Fibroblast of peridontal ligament (primary cell): ENCODE data around the gene PIR.

ENCODE experiments used
- DNase-seq: peaks from one replicate; pipeline ENCODE4 v3.0.0-alpha.2; 2010; ENCODE audit errors: extremely low read depth

Gene PIR

GRCh38 chrX:15493118-15493962, at the start of gene PIR:
TSS of gene PIR (minus strand) at chrX:15493333. CDS start at chrX:15491257, 2,076 bp downstream.
- DNase-seq, result peak; percentile 70

GRCh38 chrX:15530318-15530717, 37.2 kb upstream of the PIR start:
- DNase-seq, result no peak

- no peak for DNase-seq
Observed at GRCh38 chrX:15529165-15529564, 36.0 kb upstream of the PIR start.

GRCh38 chrX:15525664-15526416, 32.7 kb upstream of the PIR start:
- no peak for DNase-seq

GRCh38 chrX:15524417-15524816, 31.3 kb upstream of the PIR start:
- peak; percentile 3 for DNase-seq

GRCh38 chrX:15523088-15523487, 30.0 kb upstream of the PIR start:
- DNase-seq, result no peak

GRCh38 chrX:15522464-15522863, 29.3 kb upstream of the PIR start:
- no peak for DNase-seq

- DNase-seq, result no peak
Observed at GRCh38 chrX:15515931-15516330, 22.8 kb upstream of the PIR start.

- no peak for DNase-seq
Observed at GRCh38 chrX:15514279-15514678, 21.1 kb upstream of the PIR start.

GRCh38 chrX:15512401-15512965, 19.4 kb upstream of the PIR start:
- DNase-seq, result no peak

GRCh38 chrX:15511563-15511962, 18.4 kb upstream of the PIR start:
- no peak for DNase-seq

- DNase-seq, result no peak
Observed at GRCh38 chrX:15509845-15510244, 16.7 kb upstream of the PIR start.

- DNase-seq, result no peak
Observed at GRCh38 chrX:15507005-15507404, 13.9 kb upstream of the PIR start.

GRCh38 chrX:15505101-15505500, 12.0 kb upstream of the PIR start:
- no peak for DNase-seq

- DNase-seq, result no peak
Observed at GRCh38 chrX:15504661-15505060, 11.5 kb upstream of the PIR start.

- no peak for DNase-seq
Observed at GRCh38 chrX:15501506-15501905, 8.4 kb upstream of the PIR start.

- DNase-seq, result no peak
Observed at GRCh38 chrX:15500497-15500966, 7.4 kb upstream of the PIR start, which contains the start of gene BMX. TSS of gene BMX (plus strand) at chrX:15500807. CDS start at chrX:15508354, 7,547 bp downstream.

GRCh38 chrX:15499976-15500375, 6.8 kb upstream of the PIR start:
- no peak for DNase-seq

GRCh38 chrX:15498741-15499140, 5.6 kb upstream of the PIR start:
- no peak for DNase-seq

- peak; percentile 14 for DNase-seq
Observed at GRCh38 chrX:15497865-15498264, 4.7 kb upstream of the PIR start.

GRCh38 chrX:15496824-15497223, 3.7 kb upstream of the PIR start:
- no peak for DNase-seq

- DNase-seq, result no peak
Observed at GRCh38 chrX:15495801-15496200, 2.7 kb upstream of the PIR start.

- no peak for DNase-seq
Observed at GRCh38 chrX:15492469-15492868, 664 bp downstream of the PIR start.
